ENCODE data around the gene ATP2B1.

ATP2B1 gene

DNA sequence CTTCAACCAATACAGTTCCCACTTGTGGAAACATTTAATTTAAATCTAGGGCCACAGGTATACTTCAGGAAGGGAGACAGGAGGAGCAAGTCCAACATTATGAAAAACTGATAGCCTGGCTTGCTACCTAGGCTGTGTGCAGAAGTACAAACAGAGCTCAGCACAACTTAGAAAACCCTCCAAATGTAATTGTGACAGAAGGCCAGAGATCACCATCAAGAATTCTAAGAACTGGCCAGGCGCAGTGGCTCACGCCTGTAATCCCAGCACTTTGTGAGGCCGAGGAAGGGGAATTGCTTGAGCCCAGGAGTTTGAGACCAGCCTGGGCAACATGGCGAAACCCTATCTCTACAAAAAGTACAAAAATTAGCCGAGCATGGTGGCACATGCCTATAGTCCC is 14.1 kb downstream of the ATP2B1 start:
- in situ Hi-C loops (cut with MboI; ENCODE audit: low sequenced_read_pairs): no loop called here

DNA sequence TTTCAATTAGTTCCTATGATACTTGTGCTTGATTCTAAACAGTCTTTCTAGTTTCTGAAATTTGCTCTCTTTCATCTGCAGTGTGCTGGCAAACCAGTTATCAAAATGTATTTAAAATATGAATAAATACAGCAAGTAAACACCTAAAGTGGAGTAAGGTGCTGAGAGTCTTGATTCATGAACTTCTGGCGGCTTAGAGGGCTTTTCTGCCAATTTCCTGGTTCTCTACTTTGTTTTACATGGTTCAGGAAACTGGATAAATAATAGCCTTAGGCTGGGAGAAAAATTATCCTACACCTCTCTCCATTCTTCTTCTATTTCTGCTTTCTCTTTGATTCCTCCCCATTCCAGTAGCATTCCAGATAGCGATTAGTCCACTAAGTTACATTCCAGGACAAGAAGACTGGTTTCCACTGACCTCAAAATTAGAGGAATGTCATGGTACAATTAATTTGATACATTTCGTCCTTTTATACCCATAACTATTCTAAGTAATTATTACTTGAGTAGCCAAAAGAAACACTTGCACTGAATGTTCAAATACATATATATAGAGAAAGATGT is 14.9 kb downstream of the ATP2B1 start:
- in situ Hi-C loops (cut with MboI; ENCODE audit: low sequenced_read_pairs): no loop called here

- in situ Hi-C loops (cut with MboI; ENCODE audit: low sequenced_read_pairs): no loop called here
Measured at GRCh38 chr12:89692439-89692838, 16.2 kb downstream of the ATP2B1 start.

- in situ Hi-C loops (cut with MboI; ENCODE audit: low sequenced_read_pairs): no loop called here
Measured at GRCh38 chr12:89691659-89692058, 17.0 kb downstream of the ATP2B1 start.

DNA sequence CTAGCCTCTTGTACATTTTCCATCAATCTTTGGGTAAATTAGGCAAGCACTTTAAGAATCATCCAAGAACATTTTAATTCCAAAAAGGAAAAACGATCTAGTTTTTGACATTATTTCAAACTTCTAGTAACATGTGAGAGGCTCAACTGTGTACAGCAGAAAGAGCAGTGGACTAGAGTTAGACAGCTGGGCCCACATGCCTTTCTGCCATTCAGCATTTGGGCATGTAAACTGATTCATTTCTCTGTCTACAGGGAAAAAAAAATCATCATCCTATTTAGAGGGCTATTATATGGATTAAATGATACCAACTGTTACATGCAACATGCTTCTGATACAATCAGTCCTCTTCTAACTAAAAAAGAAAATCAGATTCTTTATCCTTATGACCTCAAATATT is 17.7 kb downstream of the ATP2B1 start:
- in situ Hi-C loops (cut with MboI; ENCODE audit: low sequenced_read_pairs): no loop called here

GRCh38 chr12:89689306-89689705 is 19.3 kb downstream of the ATP2B1 start:
- in situ Hi-C loops (cut with MboI; ENCODE audit: low sequenced_read_pairs): no loop called here

DNA sequence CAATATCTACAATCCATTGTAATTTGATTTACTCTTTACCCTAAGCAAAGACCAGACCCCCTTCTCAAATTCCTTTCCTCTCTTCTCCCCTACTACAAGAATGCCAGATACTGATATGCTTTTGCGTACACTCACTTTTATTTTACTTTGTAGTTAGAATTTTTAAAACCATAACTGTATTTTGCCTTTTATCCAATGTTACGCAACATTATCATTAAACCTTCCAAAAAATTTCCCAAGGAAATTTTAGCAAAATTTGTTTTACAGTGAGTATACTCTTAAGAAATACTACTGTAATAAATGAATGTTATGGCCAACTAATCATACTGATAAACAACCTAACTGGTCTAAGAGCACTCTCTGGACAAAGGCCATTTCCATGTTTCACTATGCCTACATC is 22.3 kb downstream of the ATP2B1 start:
- in situ Hi-C loops (cut with MboI; ENCODE audit: low sequenced_read_pairs): no loop called here

GRCh38 chr12:89685363-89685972 is 23.2 kb downstream of the ATP2B1 start:
- in situ Hi-C loops (cut with MboI; ENCODE audit: low sequenced_read_pairs): no loop called here

GRCh38 chr12:89684136-89684535 is 24.5 kb downstream of the ATP2B1 start:
- in situ Hi-C loops (cut with MboI; ENCODE audit: low sequenced_read_pairs): no loop called here

DNA sequence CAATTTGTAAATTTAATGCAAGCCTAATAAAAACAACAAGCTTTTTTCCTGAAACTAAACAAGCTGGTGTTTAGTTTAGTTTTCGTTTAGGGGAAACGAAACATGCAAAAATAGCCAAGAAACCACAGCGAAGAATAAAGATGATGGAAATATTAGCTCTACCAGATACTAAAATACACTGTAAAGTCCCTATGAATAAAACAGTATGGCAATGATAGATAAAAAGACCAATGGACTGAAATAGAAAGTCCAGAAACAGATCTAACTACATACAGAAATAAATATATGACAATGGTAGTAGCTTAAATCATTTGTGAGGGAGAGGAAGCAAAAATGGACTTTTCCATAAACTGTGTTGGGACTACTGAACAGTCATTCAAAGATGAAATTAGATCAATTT is 26.4 kb downstream of the ATP2B1 start:
- in situ Hi-C loops (cut with MboI; ENCODE audit: low sequenced_read_pairs): no loop called here

DNA sequence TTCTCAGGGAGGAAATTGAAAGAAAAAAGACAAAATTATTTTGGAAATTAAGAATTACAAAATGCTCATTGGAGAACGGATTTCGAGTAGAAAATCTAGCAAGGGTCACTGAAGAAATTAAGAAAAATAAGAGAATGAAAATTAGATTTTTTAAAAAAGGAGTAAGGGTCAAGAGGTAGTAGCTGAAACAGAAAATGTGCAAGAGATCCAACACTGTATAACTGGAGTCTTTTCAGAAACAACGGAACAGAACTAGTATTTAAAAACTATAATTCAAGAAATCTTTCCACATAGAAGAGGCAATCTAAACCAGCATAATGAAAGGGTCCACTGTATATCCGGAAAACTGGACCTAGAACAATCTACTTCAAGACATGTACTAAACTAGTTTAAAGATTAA is 28.2 kb downstream of the ATP2B1 start:
- in situ Hi-C loops (cut with MboI; ENCODE audit: low sequenced_read_pairs): no loop called here

- in situ Hi-C loops (cut with MboI; ENCODE audit: low sequenced_read_pairs): no loop called here
Measured at GRCh38 chr12:89679631-89680030, 29.0 kb downstream of the ATP2B1 start.

- in situ Hi-C loops (cut with MboI; ENCODE audit: low sequenced_read_pairs): no loop called here
Measured at GRCh38 chr12:89678225-89678624, 30.4 kb downstream of the ATP2B1 start.

DNA sequence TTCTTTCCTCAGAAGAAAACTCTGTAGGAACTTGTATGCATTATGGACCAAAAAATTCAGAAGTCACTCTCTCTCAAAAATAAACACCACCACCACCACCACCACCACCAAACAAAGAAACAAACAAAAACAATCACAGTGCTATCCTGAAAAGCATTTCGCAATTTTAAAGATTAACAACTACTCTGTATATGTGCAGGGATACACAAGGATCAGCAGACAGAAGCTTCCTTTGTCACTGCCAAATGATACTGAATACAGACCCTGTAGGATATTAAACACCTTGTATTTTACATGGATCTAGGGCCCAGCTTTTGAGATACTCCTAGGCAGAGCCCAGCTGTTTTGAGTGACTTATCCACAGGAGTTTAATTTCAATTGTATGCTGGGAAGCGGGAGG is 31.7 kb downstream of the ATP2B1 start:
- in situ Hi-C loops (cut with MboI; ENCODE audit: low sequenced_read_pairs): no loop called here

GRCh38 chr12:89674326-89674942 is 34.2 kb downstream of the ATP2B1 start:
- in situ Hi-C loops (cut with MboI; ENCODE audit: low sequenced_read_pairs): no loop called here

DNA sequence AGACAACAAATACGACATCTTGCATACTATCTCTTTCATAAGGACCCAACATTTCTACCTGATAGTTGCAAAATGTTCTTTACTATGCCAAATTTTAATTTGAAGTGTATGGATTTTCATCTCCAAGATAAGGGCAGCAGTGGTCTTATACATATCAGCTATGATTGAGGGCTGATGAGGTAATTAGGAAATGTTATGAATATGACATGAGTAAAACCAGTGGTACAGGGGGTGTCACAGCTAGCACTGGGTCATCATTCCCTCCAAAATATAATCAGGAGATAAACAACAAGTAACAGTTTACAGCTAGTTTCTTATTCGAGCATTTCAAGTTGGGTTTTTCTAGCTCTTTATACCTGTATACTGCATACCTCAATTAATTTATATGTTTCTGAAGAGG is 35.0 kb downstream of the ATP2B1 start:
- in situ Hi-C loops (cut with MboI; ENCODE audit: low sequenced_read_pairs): no loop called here

- in situ Hi-C loops (cut with MboI; ENCODE audit: low sequenced_read_pairs): no loop called here
Measured at GRCh38 chr12:89672589-89672979, 36.1 kb downstream of the ATP2B1 start.

- in situ Hi-C loops (cut with MboI; ENCODE audit: low sequenced_read_pairs): no loop called here
Measured at GRCh38 chr12:89671469-89671868, 37.2 kb downstream of the ATP2B1 start.

DNA sequence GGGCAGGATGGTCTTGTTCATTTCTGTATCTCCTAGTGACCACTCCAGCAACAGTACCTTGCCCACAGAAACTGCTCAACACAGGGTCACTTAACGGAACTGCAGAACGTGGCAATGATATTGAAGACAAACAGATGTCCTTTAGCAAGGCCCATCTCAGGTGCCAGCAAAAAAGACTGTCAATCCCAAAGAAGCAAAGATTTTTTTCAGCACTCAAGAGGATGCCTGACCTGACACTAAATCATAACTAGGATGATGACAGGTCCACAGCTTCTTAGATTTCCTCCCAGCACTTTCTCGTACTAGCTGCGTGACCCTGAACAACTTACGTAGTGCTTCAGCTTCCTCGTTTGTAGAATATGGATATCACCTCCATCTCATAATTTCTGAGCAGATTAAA is 39.4 kb downstream of the ATP2B1 start:
- in situ Hi-C loops (cut with MboI; ENCODE audit: low sequenced_read_pairs): no loop called here

GRCh38 chr12:89665556-89665955 is 43.1 kb downstream of the ATP2B1 start:
- in situ Hi-C loops (cut with MboI; ENCODE audit: low sequenced_read_pairs): no loop called here

DNA sequence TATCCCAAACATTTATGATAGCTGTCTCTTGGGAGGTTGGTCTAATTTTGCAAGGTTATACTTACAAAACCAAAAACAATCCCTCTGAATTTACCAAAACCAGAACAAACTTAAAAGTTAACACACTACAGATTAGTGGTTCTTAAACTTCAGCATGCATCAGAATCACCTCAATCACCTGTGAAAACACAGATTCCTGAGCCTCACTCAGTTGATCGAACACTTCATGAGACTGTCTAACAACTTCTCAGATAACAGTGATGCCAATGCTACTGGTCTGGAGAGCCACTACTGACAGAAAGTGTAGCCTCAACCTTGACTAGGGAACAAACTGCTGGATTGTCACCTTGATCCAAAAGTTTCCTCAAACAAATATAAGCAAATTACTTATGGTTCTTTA is 44.2 kb downstream of the ATP2B1 start:
- in situ Hi-C loops (cut with MboI; ENCODE audit: low sequenced_read_pairs): no loop called here

DNA sequence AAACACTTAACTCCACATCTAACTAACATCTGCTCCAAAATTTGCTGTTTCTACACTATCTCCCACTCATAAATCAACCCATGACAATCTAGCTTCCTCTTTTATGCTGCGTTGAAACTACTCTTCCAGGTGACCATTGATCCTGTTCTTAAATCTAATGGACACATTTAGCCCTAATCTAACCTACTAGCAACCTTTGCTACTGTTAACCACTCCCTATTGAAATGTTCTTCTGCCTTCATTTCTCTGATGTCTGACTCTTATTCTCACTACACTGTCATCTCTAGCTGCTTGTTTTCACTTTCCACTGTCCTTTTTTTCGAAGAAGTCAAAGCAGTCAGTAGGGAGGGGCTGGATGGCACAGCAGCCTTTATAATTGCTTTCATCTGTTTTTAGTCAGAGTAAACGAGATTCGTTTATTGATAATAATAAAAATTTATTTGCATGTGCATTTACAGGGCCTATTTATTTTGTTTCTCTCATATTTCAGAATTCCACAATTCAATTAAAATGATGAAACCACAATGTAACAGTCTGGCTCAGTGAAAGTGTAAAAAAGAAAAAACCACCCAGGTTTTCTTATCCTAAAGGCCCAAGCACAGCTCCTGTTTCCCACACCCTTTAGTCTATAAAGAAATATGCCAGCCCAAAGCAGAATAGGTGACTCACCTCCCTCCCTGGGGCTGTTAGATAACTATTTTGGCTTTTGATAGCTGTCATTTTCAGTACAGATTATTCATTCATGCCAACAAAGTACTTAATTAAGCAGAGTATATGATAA is 44.9 kb downstream of the ATP2B1 start:
- in situ Hi-C loops (cut with MboI; ENCODE audit: low sequenced_read_pairs): no loop called here

All from hTERT RPE-1 (cell line).